Measurements from ENCODE around the gene RTTN. TPM values are rescaled to one million over a fixed set of nuclear protein-coding genes. Genes with fewer than 3 reads are reported as not detected.
"Not testable (repeated sequence)": the region's sequence is repeated elsewhere in the genome, so short reads cannot be mapped to it uniquely, and the experiment has no call there.

RTTN gene
- total RNA-seq, 2 donors from 2014 or later, result 13.0 to 20.1 TPM

- TF ChIP-seq POLR2A (IDR thresholded peaks at IDR 0.05), result no peak
- no peak for TF ChIP-seq CTCF (IDR thresholded peaks at IDR 0.05)
- Histone ChIP-seq H3K4me3 (no peak overlapping the region), H3K27ac (no peak overlapping the region), H3K4me1 (no peaks in the 10 kb centered on the region), H3K27me3 (no peaks in the 10 kb centered on the region), H3K36me3 (replicated peaks in 1 of 2; ENCODE audit: insufficient read depth in 1 of 2, low read depth in 2 of 2) (no peaks in the 10 kb centered on the region), H3K9me3 (peaks cover 0 to 6% (median 0%) of the 10 kb centered on the region in 3 donors)
- 87% methylated on average over 13 of the region's 13 CpGs for WGBS, 2 donors
- intact Hi-C loops (cut with DNase I), result no loop called here
- ATAC-seq (no peak), DNase-seq (no peak)
Observed at GRCh38 chr18:69978732-69979715, 226.5 kb downstream of the RTTN start.

DNA sequence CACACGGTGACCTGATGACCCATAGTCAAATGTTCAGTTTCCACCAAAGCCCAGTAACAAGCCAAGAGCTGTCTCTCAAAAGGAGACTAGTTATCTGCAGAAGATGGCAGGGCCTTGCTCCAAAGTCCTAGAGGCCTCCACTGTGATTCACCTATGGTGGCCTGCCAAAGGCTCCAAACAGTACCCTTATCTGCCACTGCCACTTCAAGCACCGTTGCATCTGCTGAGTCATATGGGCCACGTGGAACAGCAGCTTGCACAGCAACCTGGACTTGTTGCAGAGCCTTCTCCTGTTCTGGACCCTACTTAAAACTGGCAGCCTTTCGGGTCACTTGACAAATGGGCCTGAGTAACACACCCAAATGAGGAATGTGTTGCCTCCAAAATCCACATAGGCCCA, 230.2 kb downstream of the RTTN start:
- WGBS, 2 donors, result 92 to 96% methylated on average over 4 of the region's 4 CpGs
- H3K4me1 ChIP-seq; H3K27me3 ChIP-seq; H3K4me3 ChIP-seq; H3K27ac ChIP-seq; intact Hi-C loops (cut with DNase I); H3K9me3 ChIP-seq; H3K36me3 ChIP-seq (replicated peaks in 1 of 2; ENCODE audit: insufficient read depth in 1 of 2, low read depth in 2 of 2); DNase-seq; ATAC-seq: not testable (repeated sequence)

DNA sequence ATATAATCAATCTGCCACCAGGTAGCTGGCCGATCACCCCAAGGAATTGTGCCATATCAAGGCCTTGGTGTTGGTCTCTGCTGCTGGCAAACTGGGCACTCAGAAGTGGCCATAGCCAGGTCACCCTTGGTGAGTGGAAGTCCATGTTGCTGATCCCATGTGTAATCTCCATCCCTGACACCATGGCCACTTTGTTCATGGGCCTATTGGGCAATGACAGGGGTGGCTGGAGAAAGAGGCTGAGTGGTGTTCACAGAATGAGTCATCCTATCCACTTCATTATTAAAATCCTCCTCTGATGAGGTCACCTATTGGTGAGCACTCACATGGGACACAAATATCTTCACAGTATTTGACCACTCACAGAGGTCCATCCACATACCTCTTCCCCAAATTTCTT, 231.1 kb downstream of the RTTN start:
- H3K4me3 ChIP-seq, result no peak overlapping the region
- TF ChIP-seq CTCF (IDR thresholded peaks at IDR 0.05) (no peak), POLR2A (IDR thresholded peaks at IDR 0.05) (no peak)
- DNase-seq (no peak), ATAC-seq (no peak)
- H3K27ac ChIP-seq, result no peak overlapping the region
- no peaks in the 10 kb centered on the region for H3K36me3 ChIP-seq (replicated peaks in 1 of 2; ENCODE audit: insufficient read depth in 1 of 2, low read depth in 2 of 2)
- H3K4me1 ChIP-seq, result no peaks in the 10 kb centered on the region
- 57 to 89% methylated on average over 1 of the region's 1 CpG for WGBS, 2 donors
- H3K9me3 ChIP-seq, result peaks cover 0 to 3% (median 0%) of the 10 kb centered on the region in 3 donors
- intact Hi-C loops (cut with DNase I), result no loop called here
- no peaks in the 10 kb centered on the region for H3K27me3 ChIP-seq

DNA sequence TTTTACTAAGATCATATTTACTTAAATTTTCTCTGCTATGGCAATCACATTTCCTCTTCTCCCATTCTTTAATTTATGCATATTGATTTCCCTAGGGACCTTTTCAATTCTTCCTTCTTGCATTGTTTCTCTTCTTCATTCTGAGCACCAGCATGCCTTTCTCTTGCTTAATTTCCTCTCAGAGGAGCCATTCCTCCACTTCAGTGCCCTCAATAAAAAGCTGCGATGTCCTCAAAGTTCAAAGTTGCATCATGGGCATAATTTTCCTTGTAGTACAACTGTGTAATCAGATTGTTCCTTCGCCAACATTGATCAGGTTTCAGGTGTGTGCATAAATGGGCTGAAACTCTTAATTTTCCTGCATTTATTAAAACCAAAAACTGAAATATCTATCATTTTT, 236.0 kb downstream of the RTTN start:
- Histone ChIP-seq H3K9me3 (no peaks in the 10 kb centered on the region), H3K27ac (no peak overlapping the region), H3K4me1 (no peaks in the 10 kb centered on the region), H3K27me3 (no peaks in the 10 kb centered on the region), H3K4me3 (no peak overlapping the region), H3K36me3 (replicated peaks in 1 of 2; ENCODE audit: insufficient read depth in 1 of 2, low read depth in 2 of 2) (no peaks in the 10 kb centered on the region)
- no peak for TF ChIP-seq CTCF (IDR thresholded peaks at IDR 0.05)
- no peak for TF ChIP-seq POLR2A (IDR thresholded peaks at IDR 0.05)
- 83 to 84% methylated on average over 2 of the region's 2 CpGs for WGBS, 2 donors
- DNase-seq (no peak), ATAC-seq (no peak)
- intact Hi-C loops (cut with DNase I), result no loop called here

DNA sequence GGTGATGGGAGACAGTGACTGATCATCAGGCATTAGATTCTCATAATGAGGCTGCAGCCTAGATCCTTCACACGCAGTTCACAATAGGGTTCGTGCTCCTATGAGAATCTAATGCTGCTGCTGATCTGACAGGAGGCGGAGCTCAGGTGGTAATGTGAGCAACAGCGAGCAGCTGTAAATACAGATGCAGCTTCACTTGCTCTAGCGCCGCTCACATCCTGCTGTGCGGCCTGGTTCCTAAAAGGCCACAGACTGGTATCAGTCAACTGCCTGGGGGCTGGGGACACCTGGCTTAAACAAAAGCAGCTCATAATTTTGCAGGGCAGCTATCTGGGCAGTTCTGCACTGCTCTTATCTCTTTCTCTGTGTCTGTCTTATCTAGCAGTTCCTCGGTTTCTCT, 237.4 kb downstream of the RTTN start:
- H3K27me3 ChIP-seq, result no peaks in the 10 kb centered on the region
- no peaks in the 10 kb centered on the region for H3K9me3 ChIP-seq
- H3K36me3 ChIP-seq (replicated peaks in 1 of 2; ENCODE audit: insufficient read depth in 1 of 2, low read depth in 2 of 2), result no peaks in the 10 kb centered on the region
- intact Hi-C loops (cut with DNase I), result no loop called here
- H3K27ac ChIP-seq, result no peak overlapping the region
- H3K4me1 ChIP-seq, result no peaks in the 10 kb centered on the region
- TF ChIP-seq POLR2A (IDR thresholded peaks at IDR 0.05), result no peak
- no peak for TF ChIP-seq CTCF (IDR thresholded peaks at IDR 0.05)
- WGBS, 2 donors, result 92 to 93% methylated on average over 8 of the region's 8 CpGs
- H3K4me3 ChIP-seq, result no peak overlapping the region
- DNase-seq (no peak), ATAC-seq (no peak)

Measured in body of pancreas (tissue), 4 donors.